OCI-LY1 (cell line): Measurements from ENCODE around the gene FRMD4A.

Source experiments
- CTCF ChIP-seq: fragments of 200-600 bp; sonication (generic), shearing (Covaris generic); IDR thresholded peaks from 2 replicates; pipeline ENCODE4 v1.5.1; 2017; ENCODE audit warnings: mild to moderate bottlenecking, antibody characterized with exemption, low read length, moderate library complexity, mixed read lengths
- EZH2 ChIP-seq: fragments of 200-600 bp; sonication (generic), shearing (Covaris generic); IDR thresholded peaks from 2 replicates; pipeline ENCODE4 v1.8.0; 2017; ENCODE audit warnings: borderline replicate concordance, mixed run types, mild to moderate bottlenecking, antibody characterized with exemption, low read length, moderate library complexity, mixed read lengths

- no peak for TF ChIP-seq CTCF
- TF ChIP-seq EZH2: no peak
Measured at GRCh38 chr10:14312014-14312413, 18.7 kb downstream of the FRMD4A start.
